Uterus (tissue), 4 donors: Measurements from ENCODE around the gene AZI2. TPM values are rescaled to one million over a fixed set of nuclear protein-coding genes. Genes with fewer than 3 reads are reported as not detected.

Experiments
- DNase-seq, 2 donors: peaks; one replicate each; pipeline ENCODE4 v3.0.0-alpha.2; 2019 to 2020
- H3K27ac ChIP-seq, 2 donors: fragments of 200-600 bp; sonication (generic); 1 replicate in 1 of 2; 2 replicates in 1 of 2; pipeline ENCODE4 v1.5.1; 2016 to 2018
- H3K27me3 ChIP-seq, 2 donors: fragments of 200-600 bp; sonication (generic); one replicate each; pipeline ENCODE4 v1.5.1; 2018 to 2019; ENCODE audit warnings: control low read depth in 1 of 2
- H3K36me3 ChIP-seq, 2 donors: fragments of 200-600 bp; sonication (generic); one replicate each; pipeline ENCODE4 v1.5.1; 2019; ENCODE audit warnings: control low read depth in 1 of 2
- H3K4me1 ChIP-seq, 2 donors: fragments of 200-600 bp; sonication (generic); one replicate each; pipeline ENCODE4 v1.5.1; 2018 to 2019; ENCODE audit warnings: control low read depth in 1 of 2
- H3K4me3 ChIP-seq, 2 donors: fragments of 200-600 bp; sonication (generic); 1 replicate in 1 of 2; 2 replicates in 1 of 2; pipeline ENCODE4 v1.5.1; 2018 to 2019; ENCODE audit warnings: mild to moderate bottlenecking in 1 of 2
- H3K9me3 ChIP-seq, 2 donors: fragments of 200-600 bp; sonication (generic); one replicate each; pipeline ENCODE4 v1.5.1; 2019; ENCODE audit warnings: control low read depth in 1 of 2
- CTCF ChIP-seq, 4 experiments: fragments of 200-600 bp in 2 of 4; fragments of 450-650 bp in 2 of 4; sonication (generic) in 2 of 4; IDR thresholded peaks; one replicate each; pipeline ENCODE4 v1.5.1; 2016 to 2019; ENCODE audit warnings: antibody characterized with exemption in 4 of 4, mild to moderate bottlenecking in 2 of 4, moderate library complexity in 1 of 4
- POLR2A ChIP-seq, 2 donors: fragments of 450-650 bp; IDR thresholded peaks; one replicate each; pipeline ENCODE4 v1.6.1; 2016; ENCODE audit warnings: antibody characterized with exemption in 2 of 2, mild to moderate bottlenecking in 1 of 2, moderate library complexity in 1 of 2
- intact Hi-C: fragments of 100-400 bp; cut with DNase I; formaldehyde crosslinking; loops from one replicate; pipeline ENCODE4 v1.15.1; 2023; ENCODE audit warnings: low total_unique reads
- total RNA-seq, 4 donors: library from RNA; depleted of rRNA in 3 of 4; stranded (reverse); fragments of >200 nt in 3 of 4; gene quantifications; one replicate each; pipeline versions ENCODE4 v1.1.0 to v1.2.4, GENCODE V29; 2014 to 2023
- donor health status: DM: yes; HTN: yes; CAD: no.

Gene AZI2
- total RNA-seq, 4 donors from 2014 or later: 21.8 to 129 (median 71.2) TPM

GRCh38 chr3:28295898-28296490, 52.6 kb downstream of the AZI2 start:
- H3K27ac ChIP-seq: no peak overlapping the region
- H3K36me3 ChIP-seq: peaks cover 0 to 4% of the 10 kb centered on the region in 2 donors
- no peaks in the 10 kb centered on the region for H3K27me3 ChIP-seq
- H3K4me3 ChIP-seq: no peak overlapping the region
- H3K4me1 ChIP-seq: peaks cover 0 to 5% of the 10 kb centered on the region in 2 donors
- TF ChIP-seq POLR2A (IDR thresholded peaks at IDR 0.05) (no peak), CTCF (IDR thresholded peaks at IDR 0.05) (no peak)
- intact Hi-C loops: no loop called here
- DNase-seq: no peak
- no peaks in the 10 kb centered on the region for H3K9me3 ChIP-seq

- TF ChIP-seq CTCF (IDR thresholded peaks at IDR 0.05) (no peak), POLR2A (IDR thresholded peaks at IDR 0.05) (no peak)
- Histone ChIP-seq H3K4me1 (peaks cover 0 to 5% of the 10 kb centered on the region in 2 donors), H3K36me3 (peaks cover 0 to 4% of the 10 kb centered on the region in 2 donors), H3K4me3 (no peak overlapping the region), H3K9me3 (no peaks in the 10 kb centered on the region), H3K27me3 (no peaks in the 10 kb centered on the region), H3K27ac (no peak overlapping the region)
- intact Hi-C loops: no loop called here
- DNase-seq: no peak
Measured at GRCh38 chr3:28294667-28295413, 53.8 kb downstream of the AZI2 start.

- peaks cover 0 to 5% of the 10 kb centered on the region in 2 donors for H3K4me1 ChIP-seq
- no peaks in the 10 kb centered on the region for H3K27me3 ChIP-seq
- H3K4me3 ChIP-seq: no peak overlapping the region
- no peak overlapping the region for H3K27ac ChIP-seq
- no peaks in the 10 kb centered on the region for H3K9me3 ChIP-seq
- H3K36me3 ChIP-seq: peaks cover 0 to 4% of the 10 kb centered on the region in 2 donors
- TF ChIP-seq CTCF (IDR thresholded peaks at IDR 0.05) (no peak), POLR2A (IDR thresholded peaks at IDR 0.05) (no peak)
- DNase-seq: no peak
- intact Hi-C loops: no loop called here
Measured at GRCh38 chr3:28292622-28293021, 56.0 kb downstream of the AZI2 start.

GRCh38 chr3:28291577-28291976, 57.0 kb downstream of the AZI2 start:
- peaks cover 0 to 4% of the 10 kb centered on the region in 2 donors for H3K36me3 ChIP-seq
- TF ChIP-seq POLR2A (IDR thresholded peaks at IDR 0.05) (no peak), CTCF (IDR thresholded peaks at IDR 0.05) (no peak)

GRCh38 chr3:28290863-28291300, 57.7 kb downstream of the AZI2 start:
- H3K9me3 ChIP-seq: no peaks in the 10 kb centered on the region
- intact Hi-C loops: no loop called here
- H3K4me1 ChIP-seq: no peaks in the 10 kb centered on the region
- no peak for DNase-seq
- H3K27ac ChIP-seq: no peak overlapping the region
- TF ChIP-seq CTCF (IDR thresholded peaks at IDR 0.05): no peak
- no peak for TF ChIP-seq POLR2A (IDR thresholded peaks at IDR 0.05)
- H3K27me3 ChIP-seq: no peaks in the 10 kb centered on the region
- no peaks in the 10 kb centered on the region for H3K36me3 ChIP-seq
- no peak overlapping the region for H3K4me3 ChIP-seq

More at GRCh38 chr3:28291577-28291976, 57.0 kb downstream of the AZI2 start:
- Histone ChIP-seq H3K4me3 (no peak overlapping the region), H3K4me1 (peaks cover 0 to 5% of the 10 kb centered on the region in 2 donors), H3K9me3 (no peaks in the 10 kb centered on the region), H3K27me3 (no peaks in the 10 kb centered on the region), H3K27ac (no peak overlapping the region)
- no peak for DNase-seq
- intact Hi-C loops: no loop called here
